Common myeloid progenitor, CD34-positive (primary cell): Measurements from ENCODE around the gene LARP4.
"Not testable (repeated sequence)": the region's sequence is repeated elsewhere in the genome, so short reads cannot be mapped to it uniquely, and the experiment has no call there.

Source experiments
- CTCF ChIA-PET: fragments of 350-600 bp; sonication (Branson Sonifier 250); formaldehyde crosslinking; loops from one replicate; lab custom pipeline; 2021; ENCODE audit warnings: antibody characterized with exemption; lab: Charles Lee
- POLR2A ChIA-PET: fragments of 350-600 bp; sonication (Branson Sonifier 250); formaldehyde crosslinking; loops from one replicate; lab custom pipeline; 2021; ENCODE audit warnings: antibody characterized with exemption; lab: Charles Lee
- DNase-seq, 3 donors: peaks; one replicate each; pipeline versions ENCODE4 v3.0.0 to v3.0.0-alpha.2; 2013
- H3K27ac ChIP-seq, 2 experiments: 1 replicate in 1 of 2; 2 replicates in 1 of 2; pipeline ENCODE4 v1.7.0; 2013; ENCODE audit warnings: inconsistent platforms in 2 of 2, low read length in 2 of 2, mild to moderate bottlenecking in 2 of 2, low read depth in 1 of 2, moderate library complexity in 1 of 2; ENCODE audit not compliant: severe bottlenecking in 2 of 2, insufficient read depth in 1 of 2, poor library complexity in 1 of 2
- H3K27me3 ChIP-seq, 5 experiments: replicated peaks in 2 of 5; 1 replicate in 3 of 5; 2 replicates in 2 of 5; pipeline versions ENCODE4 v1.6.1 to v1.7.0; 2013; ENCODE audit warnings: low read length in 4 of 5, mild to moderate bottlenecking in 2 of 5, moderate library complexity in 2 of 5, inconsistent platforms in 1 of 5; ENCODE audit not compliant: insufficient read depth in 5 of 5, control insufficient read depth in 4 of 5
- H3K36me3 ChIP-seq, 4 experiments: 1 replicate in 2 of 4; 2 replicates in 2 of 4; pipeline versions ENCODE4 v1.6.1 to v1.7.0; 2013; ENCODE audit warnings: low read length in 3 of 4, control low read depth in 1 of 4, mild to moderate bottlenecking in 1 of 4; ENCODE audit not compliant: control insufficient read depth in 4 of 4, insufficient read depth in 4 of 4
- H3K4me1 ChIP-seq, 4 experiments: 1 replicate in 3 of 4; 2 replicates in 1 of 4; pipeline versions ENCODE4 v1.6.1 to v1.7.1; 2013; ENCODE audit warnings: low read length in 3 of 4, mild to moderate bottlenecking in 3 of 4, control low read depth in 1 of 4, inconsistent platforms in 1 of 4, moderate library complexity in 1 of 4; ENCODE audit not compliant: control insufficient read depth in 4 of 4, insufficient read depth in 4 of 4; ENCODE audit errors: control extremely low read depth in 1 of 4
- H3K4me3 ChIP-seq, 7 experiments: 1 replicate in 4 of 7; 2 replicates in 3 of 7; pipeline versions ENCODE4 v1.5.1 to v1.7.0; 2013; ENCODE audit warnings: mild to moderate bottlenecking in 7 of 7, low read length in 6 of 7, moderate library complexity in 6 of 7, inconsistent platforms in 2 of 7, low read depth in 2 of 7, control low read depth in 1 of 7; ENCODE audit not compliant: insufficient read depth in 4 of 7, control insufficient read depth in 1 of 7; ENCODE audit errors: extremely low read depth in 1 of 7
- H3K9me3 ChIP-seq, 5 experiments: 1 replicate in 4 of 5; 2 replicates in 1 of 5; pipeline versions ENCODE4 v1.6.1 to v1.7.1; 2013; ENCODE audit warnings: low read length in 4 of 5, mild to moderate bottlenecking in 2 of 5, inconsistent platforms in 1 of 5, low read depth in 1 of 5, moderate library complexity in 1 of 5; ENCODE audit not compliant: control insufficient read depth in 4 of 5, insufficient read depth in 2 of 5; ENCODE audit errors: control extremely low read depth in 1 of 5
- WGBS: methylation state at CpG from one replicate; pipeline ENCODE4 v1.1.5; 2013; ENCODE audit not compliant: insufficient coverage; 5-methylcytosine and 5-hydroxymethylcytosine counted together

LARP4 gene

DNA sequence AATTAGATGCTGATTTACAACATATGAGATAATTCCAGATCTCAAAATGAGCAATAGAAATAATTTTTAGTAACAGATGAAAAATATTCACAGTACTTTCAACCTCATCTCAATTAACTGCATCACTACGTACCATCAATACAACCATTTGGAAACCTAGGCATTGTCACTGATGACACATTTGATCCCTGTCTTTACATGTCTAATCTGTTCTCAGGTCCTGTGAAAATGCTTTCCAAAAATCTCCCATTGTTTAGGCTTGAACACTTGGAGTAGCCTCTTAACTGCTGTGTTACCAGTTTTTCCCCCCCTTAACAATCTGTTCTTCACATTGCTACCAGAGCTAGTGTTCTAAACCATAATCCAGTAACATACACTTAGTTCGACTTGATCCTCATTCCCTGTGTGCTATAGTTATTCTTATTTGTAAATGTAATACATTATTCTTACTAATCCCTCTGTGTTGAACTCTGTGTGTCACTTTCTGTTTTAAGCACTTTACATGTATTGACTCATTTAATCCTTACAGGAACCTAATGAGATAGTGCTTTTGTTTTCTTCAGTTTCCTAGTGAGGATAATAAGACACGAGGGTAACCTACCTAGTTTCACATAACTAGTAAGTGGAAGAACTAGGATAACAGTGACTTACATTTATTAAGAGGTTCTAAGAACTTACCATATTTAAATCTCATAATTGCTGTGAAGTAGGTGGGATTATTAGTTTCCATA lies 41.7 kb downstream of the LARP4 start:
- no peak for DNase-seq
- H3K27ac ChIP-seq, result no peak overlapping the region
- peaks cover 25 to 70% (median 47%) of the 10 kb centered on the region in 4 experiments for H3K36me3 ChIP-seq
- CTCF ChIA-PET, result interaction anchor here (0.7 kb wide), 1 partner anchor 48 kb away, joined by 3 read pairs; no protein-coding TSS in a partner anchor
- H3K4me3 ChIP-seq, result no peak overlapping the region
- POLR2A ChIA-PET, result no interaction called here
- H3K4me1 ChIP-seq, result no peaks in the 10 kb centered on the region
- no peaks in the 10 kb centered on the region for H3K27me3 ChIP-seq
- H3K9me3 ChIP-seq, result no peaks in the 10 kb centered on the region
- WGBS, result 100% methylated on average over 1 of the region's 3 CpGs

DNA sequence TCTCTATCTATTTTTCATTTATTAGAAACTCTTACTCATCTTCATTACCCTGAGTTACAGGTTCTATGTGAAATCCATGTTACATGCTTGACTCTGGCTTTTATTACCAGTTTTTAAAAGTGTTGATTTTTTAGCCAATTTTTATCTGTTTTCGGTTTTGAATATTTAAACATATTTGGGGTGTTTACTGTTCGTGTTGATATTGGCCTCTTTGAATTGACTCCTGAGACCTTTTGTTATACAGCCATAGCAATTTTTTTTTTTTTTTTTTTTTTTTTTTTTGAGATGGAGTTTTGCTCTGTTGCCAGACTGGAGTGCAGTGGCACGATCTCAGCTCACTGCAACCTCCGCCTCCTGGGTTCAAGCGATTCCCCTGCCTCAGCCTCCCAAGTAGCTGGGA lies 49.0 kb downstream of the LARP4 start:
- 100% methylated on average over 1 of the region's 5 CpGs for WGBS
- H3K4me1 ChIP-seq, H3K9me3 ChIP-seq, H3K4me3 ChIP-seq, H3K27ac ChIP-seq, H3K27me3 ChIP-seq, DNase-seq, CTCF ChIA-PET, POLR2A ChIA-PET: not testable (repeated sequence)
- H3K36me3 ChIP-seq, result peaks cover 18 to 43% (median 27%) of the 10 kb centered on the region in 4 experiments

GRCh38 chr12:50452795-50453194 lies 52.1 kb downstream of the LARP4 start:
- Histone ChIP-seq H3K36me3 (peaks cover 24 to 49% (median 26%) of the 10 kb centered on the region in 4 experiments), H3K9me3 (no peaks in the 10 kb centered on the region), H3K27ac (no peak overlapping the region), H3K4me1 (no peaks in the 10 kb centered on the region), H3K4me3 (no peak overlapping the region), H3K27me3 (no peaks in the 10 kb centered on the region)
- ChIA-PET CTCF (interaction anchor here (1.0 kb wide), 1 partner anchor 20 kb away, joined by 3 read pairs; no protein-coding TSS in a partner anchor), POLR2A (no interaction called here)
- WGBS, result no CpG with 5 or more reads among the region's 5 CpGs
- no peak for DNase-seq

DNA sequence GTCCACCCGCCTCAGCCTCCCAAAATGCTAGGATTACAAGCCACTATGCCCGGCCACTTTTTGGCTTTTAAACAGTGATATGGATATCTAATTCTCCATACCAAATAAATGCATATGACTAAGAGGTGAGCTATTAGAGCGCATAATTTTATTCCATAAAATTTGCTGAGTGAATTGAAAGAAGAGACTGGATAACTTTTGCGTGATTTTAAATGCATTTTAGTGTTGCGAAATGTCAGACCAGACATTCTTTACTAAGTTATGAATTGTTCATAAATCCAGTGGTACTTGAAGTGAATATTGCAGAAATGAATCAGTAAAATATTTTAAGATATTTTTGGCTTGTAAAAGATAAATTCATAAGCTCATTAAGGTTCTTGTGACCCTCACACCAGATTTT lies 53.2 kb downstream of the LARP4 start:
- H3K27ac ChIP-seq, result no peak overlapping the region
- peaks cover 19 to 53% (median 24%) of the 10 kb centered on the region in 4 experiments for H3K36me3 ChIP-seq
- POLR2A ChIA-PET, result no interaction called here

DNA sequence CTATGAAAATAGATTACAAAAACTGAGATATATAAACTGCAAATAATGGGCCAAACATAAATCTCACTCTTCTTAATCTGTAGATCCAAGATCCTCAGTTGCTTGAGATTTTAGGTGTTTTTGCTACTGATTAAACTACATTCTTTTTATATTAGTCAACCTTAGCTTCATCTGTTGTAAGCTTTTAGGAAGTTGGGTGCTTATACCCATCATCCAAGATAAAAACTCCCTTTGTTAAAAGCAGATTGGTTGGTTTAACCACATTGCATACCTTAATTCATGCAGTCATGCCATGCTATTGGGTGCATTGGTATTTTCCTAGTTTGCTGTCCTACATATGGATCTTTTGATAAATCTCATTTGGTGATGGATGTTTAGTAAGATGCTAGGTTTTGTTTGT lies 57.9 kb downstream of the LARP4 start:
- Histone ChIP-seq H3K36me3 (peaks cover 20 to 61% (median 31%) of the 10 kb centered on the region in 4 experiments), H3K27me3 (no peaks in the 10 kb centered on the region), H3K4me3 (no peak overlapping the region), H3K27ac (no peak overlapping the region), H3K9me3 (no peaks in the 10 kb centered on the region), H3K4me1 (no peaks in the 10 kb centered on the region)
- DNase-seq, result no peak
- CTCF ChIA-PET, result interaction anchor here (1.0 kb wide), 1 partner anchor 15 kb away, joined by 4 read pairs; no protein-coding TSS in a partner anchor
- POLR2A ChIA-PET, result no interaction called here

More for the DNA sequence above, 53.2 kb downstream of the LARP4 start:
- Histone ChIP-seq H3K4me1 (no peaks in the 10 kb centered on the region), H3K4me3 (no peak overlapping the region), H3K9me3 (no peaks in the 10 kb centered on the region), H3K27me3 (no peaks in the 10 kb centered on the region)
- 100% methylated on average over 3 of the region's 5 CpGs for WGBS
- CTCF ChIA-PET, result interaction anchor here (1.0 to 1.1 kb wide), 2 partner anchors 184 to 186 kb away, joined by 3 read pairs; no protein-coding TSS in a partner anchor
- no peak for DNase-seq

DNA sequence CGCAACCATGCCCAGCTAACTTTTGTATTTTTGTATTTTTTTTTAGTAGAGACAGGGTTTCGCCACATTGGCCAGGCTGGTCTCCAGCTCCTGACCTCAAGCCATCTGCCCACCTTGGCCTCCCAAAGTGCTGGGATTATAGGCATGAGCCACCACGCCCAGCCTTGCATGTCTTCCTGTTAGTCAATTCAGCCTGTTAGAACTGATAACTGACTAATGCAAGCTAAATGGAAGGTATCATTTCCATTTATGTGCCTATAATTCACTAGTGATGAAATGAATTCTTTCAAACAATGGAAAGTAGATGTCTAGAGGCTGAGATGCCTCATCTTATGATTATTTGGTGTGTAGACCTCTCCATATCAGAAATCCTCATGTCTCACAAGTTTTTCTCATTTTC lies 66.8 kb downstream of the LARP4 start:
- peaks cover 20 to 66% (median 42%) of the 10 kb centered on the region in 4 experiments for H3K36me3 ChIP-seq
- DNase-seq, result no peak
- H3K4me1 ChIP-seq, result no peaks in the 10 kb centered on the region
- no peak overlapping the region for H3K27ac ChIP-seq
- 92% methylated on average over 2 of the region's 3 CpGs for WGBS
- no peaks in the 10 kb centered on the region for H3K27me3 ChIP-seq
- ChIA-PET POLR2A (no interaction called here), CTCF (interaction anchor here (1.0 kb wide), 1 partner anchor 17 kb away, joined by 3 read pairs; no protein-coding TSS in a partner anchor)
- peaks cover 0 to 2% (median 0%) of the 10 kb centered on the region in 5 experiments for H3K9me3 ChIP-seq
- H3K4me3 ChIP-seq, result no peak overlapping the region

- no peak for DNase-seq
- WGBS, result no CpG with 5 or more reads among the region's 1 CpG
- POLR2A ChIA-PET, result no interaction called here
- Histone ChIP-seq H3K4me3 (no peak overlapping the region), H3K27ac (no peak overlapping the region), H3K27me3 (no peaks in the 10 kb centered on the region), H3K4me1 (no peaks in the 10 kb centered on the region), H3K36me3 (peaks cover 8 to 36% (median 21%) of the 10 kb centered on the region in 4 experiments), H3K9me3 (no peaks in the 10 kb centered on the region)
- CTCF ChIA-PET, result no interaction called here
Observed at GRCh38 chr12:50477241-50477832, 76.7 kb downstream of the LARP4 start.
